Measurements from ENCODE around the gene ZNF678. TPM values are rescaled to one million over a fixed set of nuclear protein-coding genes. Genes with fewer than 3 reads are reported as not detected.
"Not testable (repeated sequence)": the region's sequence is repeated elsewhere in the genome, so short reads cannot be mapped to it uniquely, and the experiment has no call there.

The ZNF678 gene
- total RNA-seq, 1 experiment from 2014 or later, result 1.6 TPM

GRCh38 chr1:227654858-227655752, 91.7 kb downstream of the ZNF678 start:
- in situ Hi-C loops (cut with HindIII; ENCODE audit: low pct_unique_long_range_greater_than_20kb, low sequenced_read_pairs), result no loop called here
- peak; percentile 25 for DNase-seq (ENCODE audit: low read depth)

GRCh38 chr1:227661495-227661894, 98.1 kb downstream of the ZNF678 start:
- no peak for DNase-seq (ENCODE audit: low read depth)
- in situ Hi-C loops (cut with HindIII; ENCODE audit: low pct_unique_long_range_greater_than_20kb, low sequenced_read_pairs), result no loop called here

- in situ Hi-C loops (cut with HindIII; ENCODE audit: low pct_unique_long_range_greater_than_20kb, low sequenced_read_pairs), result no loop called here
- DNase-seq (ENCODE audit: low read depth), result no peak
These were observed 99.6 kb downstream of the ZNF678 start for GRCh38 chr1:227662933-227663332.

GRCh38 chr1:227666286-227666685, 102.9 kb downstream of the ZNF678 start:
- no peak for DNase-seq (ENCODE audit: low read depth)
- in situ Hi-C loops (cut with HindIII; ENCODE audit: low pct_unique_long_range_greater_than_20kb, low sequenced_read_pairs), result no loop called here

- in situ Hi-C loops (cut with HindIII; ENCODE audit: low pct_unique_long_range_greater_than_20kb, low sequenced_read_pairs), result no loop called here
- no peak for DNase-seq (ENCODE audit: low read depth)
These were observed 110.1 kb downstream of the ZNF678 start for GRCh38 chr1:227673441-227673840.

- in situ Hi-C loops (cut with HindIII; ENCODE audit: low pct_unique_long_range_greater_than_20kb, low sequenced_read_pairs), result no loop called here
- no peak for DNase-seq (ENCODE audit: low read depth)
These were observed 122.5 kb downstream of the ZNF678 start for GRCh38 chr1:227685807-227686206.

GRCh38 chr1:227697321-227697864, 134.0 kb downstream of the ZNF678 start:
- in situ Hi-C loops (cut with HindIII; ENCODE audit: low pct_unique_long_range_greater_than_20kb, low sequenced_read_pairs), result no loop called here
- DNase-seq (ENCODE audit: low read depth), result no peak

- in situ Hi-C loops (cut with HindIII; ENCODE audit: low pct_unique_long_range_greater_than_20kb, low sequenced_read_pairs); DNase-seq (ENCODE audit: low read depth): not testable (repeated sequence)
These were observed 138.3 kb downstream of the ZNF678 start for GRCh38 chr1:227701631-227702030.

- in situ Hi-C loops (cut with HindIII; ENCODE audit: low pct_unique_long_range_greater_than_20kb, low sequenced_read_pairs), result no loop called here
- no peak for DNase-seq (ENCODE audit: low read depth)
These were observed 144.5 kb downstream of the ZNF678 start for GRCh38 chr1:227707846-227708245.

GRCh38 chr1:227709451-227709850, 146.1 kb downstream of the ZNF678 start:
- DNase-seq (ENCODE audit: low read depth), result no peak
- in situ Hi-C loops (cut with HindIII; ENCODE audit: low pct_unique_long_range_greater_than_20kb, low sequenced_read_pairs), result no loop called here

- in situ Hi-C loops (cut with HindIII; ENCODE audit: low pct_unique_long_range_greater_than_20kb, low sequenced_read_pairs); DNase-seq (ENCODE audit: low read depth): not testable (repeated sequence)
These were observed 147.1 kb downstream of the ZNF678 start for GRCh38 chr1:227710474-227710873.

GRCh38 chr1:227712648-227713047, 149.3 kb downstream of the ZNF678 start:
- in situ Hi-C loops (cut with HindIII; ENCODE audit: low pct_unique_long_range_greater_than_20kb, low sequenced_read_pairs), result no loop called here
- DNase-seq (ENCODE audit: low read depth), result no peak

- no peak for DNase-seq (ENCODE audit: low read depth)
- in situ Hi-C loops (cut with HindIII; ENCODE audit: low pct_unique_long_range_greater_than_20kb, low sequenced_read_pairs), result no loop called here
These were observed 155.6 kb downstream of the ZNF678 start for GRCh38 chr1:227718932-227719331.

- no peak for DNase-seq (ENCODE audit: low read depth)
- in situ Hi-C loops (cut with HindIII; ENCODE audit: low pct_unique_long_range_greater_than_20kb, low sequenced_read_pairs), result no loop called here
These were observed 160.1 kb downstream of the ZNF678 start for GRCh38 chr1:227723474-227723873.

- no peak for DNase-seq (ENCODE audit: low read depth)
- in situ Hi-C loops (cut with HindIII; ENCODE audit: low pct_unique_long_range_greater_than_20kb, low sequenced_read_pairs), result no loop called here
These were observed 161.7 kb downstream of the ZNF678 start for GRCh38 chr1:227725046-227725445.

- in situ Hi-C loops (cut with HindIII; ENCODE audit: low pct_unique_long_range_greater_than_20kb, low sequenced_read_pairs), result no loop called here
- no peak for DNase-seq (ENCODE audit: low read depth)
These were observed 163.0 kb downstream of the ZNF678 start for GRCh38 chr1:227726318-227726717.

Data from Caki2 (cell line).